CD4-positive, alpha-beta T cell treated with Interferon gamma for 1 hour (primary cell): ENCODE data around the gene USP3.

Experiments
- DNase-seq: peaks from one replicate; pipeline ENCODE4 v3.0.0-alpha.2; 2020

The USP3 gene

GRCh38 chr15:63504247-63504978, at the start of gene USP3:
TSS of gene USP3 (plus strand) at chr15:63504593. CDS start at chr15:63504740, 147 bp downstream.
- peak; percentile 95 for DNase-seq

- peak; percentile 16 for DNase-seq
Measured at GRCh38 chr15:63456258-63456657, 48.1 kb upstream of the USP3 start.

- no peak for DNase-seq
Measured at GRCh38 chr15:63457379-63457778, 47.0 kb upstream of the USP3 start.

GRCh38 chr15:63458026-63458425, 46.4 kb upstream of the USP3 start:
- no peak for DNase-seq

- no peak for DNase-seq
Measured at GRCh38 chr15:63458794-63459395, 45.5 kb upstream of the USP3 start.

- no peak for DNase-seq
Measured at GRCh38 chr15:63460210-63461155, 43.9 kb upstream of the USP3 start.

- no peak for DNase-seq
Measured at GRCh38 chr15:63461230-63461985, 43.0 kb upstream of the USP3 start.

GRCh38 chr15:63462088-63462487, 42.3 kb upstream of the USP3 start:
- DNase-seq: no peak

- DNase-seq: no peak
Measured at GRCh38 chr15:63463036-63463435, 41.4 kb upstream of the USP3 start.

- no peak for DNase-seq
Measured at GRCh38 chr15:63463793-63464192, 40.6 kb upstream of the USP3 start.

- DNase-seq: no peak
Measured at GRCh38 chr15:63465104-63465503, 39.3 kb upstream of the USP3 start.

- peak; percentile 51 for DNase-seq
Measured at GRCh38 chr15:63466378-63467192, 37.8 kb upstream of the USP3 start.

- DNase-seq: no peak
Measured at GRCh38 chr15:63469190-63469589, 35.2 kb upstream of the USP3 start.

- no peak for DNase-seq
Measured at GRCh38 chr15:63469984-63470383, 34.4 kb upstream of the USP3 start.

GRCh38 chr15:63473007-63473748, 31.2 kb upstream of the USP3 start:
- DNase-seq: peak; percentile 23

- no peak for DNase-seq
Measured at GRCh38 chr15:63473749-63473998, 30.7 kb upstream of the USP3 start.

- DNase-seq: peak; percentile 72
Measured at GRCh38 chr15:63473999-63474809, 30.2 kb upstream of the USP3 start.

- peak; percentile 79 for DNase-seq
Measured at GRCh38 chr15:63474810-63475316, 29.5 kb upstream of the USP3 start.

GRCh38 chr15:63475707-63476106, 28.7 kb upstream of the USP3 start:
- no peak for DNase-seq

- no peak for DNase-seq
Measured at GRCh38 chr15:63476229-63476632, 28.2 kb upstream of the USP3 start.
